GM21723 (cell line): ENCODE data around the gene NKD1.

Source experiments
- ATAC-seq: cut with Tn5 transposase; IDR thresholded peaks from one replicate; pipeline ENCODE4 v1.9.1; 2021; ENCODE audit warnings: mild to moderate bottlenecking, moderate library complexity; ENCODE audit not compliant: unreplicated experiment

The NKD1 gene

DNA sequence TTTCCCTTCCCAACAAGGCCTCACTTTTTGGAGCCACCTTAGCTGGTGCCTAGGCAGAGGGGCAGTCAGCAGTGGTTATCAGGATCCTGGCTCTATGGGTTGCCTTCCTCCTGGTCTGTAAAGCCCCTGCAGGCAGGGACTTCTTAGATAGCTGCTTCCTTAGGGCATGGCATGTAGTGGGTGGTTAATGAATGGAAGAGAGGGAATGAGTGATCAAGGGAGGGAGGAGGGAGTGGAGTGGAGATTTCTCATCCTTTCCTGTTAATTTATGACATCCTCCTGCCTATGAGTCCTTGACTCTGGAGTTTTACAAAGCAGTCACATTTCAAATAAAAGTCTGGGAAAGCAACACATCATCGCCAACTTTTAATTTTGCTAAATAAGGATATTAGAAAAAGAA, 92.2 kb downstream of the NKD1 start:
- no peak for ATAC-seq

GRCh38 chr16:50640919-50641817, 93.0 kb downstream of the NKD1 start:
- no peak for ATAC-seq

- ATAC-seq = no peak
Observed at GRCh38 chr16:50641818-50642187, 93.6 kb downstream of the NKD1 start.

DNA sequence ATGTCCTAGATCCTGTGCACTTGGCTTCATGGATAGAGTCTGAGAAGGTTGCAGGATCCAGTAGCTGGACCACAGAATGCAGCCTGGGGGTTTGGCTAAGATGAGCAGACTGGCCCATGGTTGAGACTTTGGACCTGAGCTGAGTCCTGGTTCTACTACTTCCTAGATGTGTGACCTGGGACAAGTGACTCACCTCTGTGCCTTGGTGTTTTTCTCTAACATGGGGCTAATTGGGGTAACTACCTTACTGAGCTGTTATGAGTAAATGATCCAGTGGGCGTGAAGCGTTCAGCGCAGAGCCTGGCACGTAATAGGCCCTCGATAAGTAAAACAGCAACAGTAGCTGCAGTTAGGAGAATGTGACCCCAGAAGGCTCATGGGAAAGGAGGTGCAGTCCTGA, 94.2 kb downstream of the NKD1 start:
- ATAC-seq = no peak

GRCh38 chr16:50643192-50643591, 95.0 kb downstream of the NKD1 start:
- no peak for ATAC-seq

DNA sequence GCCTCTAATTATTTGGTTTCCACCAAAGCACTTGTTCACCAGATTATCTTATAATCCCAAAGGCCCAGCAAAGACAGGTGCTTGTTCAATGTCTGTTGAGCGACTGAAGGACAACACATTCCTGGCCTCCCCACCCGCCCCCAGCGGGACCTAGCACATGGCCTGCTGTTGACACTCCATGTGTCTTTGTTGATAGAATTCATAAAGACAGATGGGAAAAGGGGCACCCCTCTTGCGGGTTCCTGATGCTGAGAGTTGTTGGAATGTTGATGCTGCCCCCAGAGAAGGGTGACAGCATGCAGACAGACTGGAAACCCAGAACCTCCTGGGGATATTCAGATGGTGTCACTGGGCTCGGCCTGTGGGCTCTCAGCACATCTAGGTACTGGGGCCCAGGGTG, 96.0 kb downstream of the NKD1 start:
- no peak for ATAC-seq

DNA sequence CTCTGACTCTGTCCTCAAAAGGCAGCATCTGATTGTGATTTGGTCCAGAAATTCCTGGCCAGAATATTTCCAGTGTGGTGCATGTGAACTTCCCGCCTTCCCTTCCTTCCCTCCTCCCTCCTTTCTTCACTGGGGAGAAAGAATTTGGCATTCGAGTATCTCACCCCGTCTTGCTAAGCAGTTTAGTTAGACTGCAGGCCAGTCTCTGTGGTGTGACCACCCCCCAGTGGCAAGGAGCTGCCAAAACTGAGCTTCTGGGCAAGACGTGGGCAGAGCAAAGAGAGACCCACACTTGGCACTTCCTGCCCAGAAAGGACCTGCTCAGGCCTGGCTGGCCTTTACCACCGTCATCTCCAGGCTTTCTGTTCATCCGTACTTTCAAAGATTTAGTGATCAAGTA, 96.5 kb downstream of the NKD1 start:
- peak; percentile 52 for ATAC-seq

DNA sequence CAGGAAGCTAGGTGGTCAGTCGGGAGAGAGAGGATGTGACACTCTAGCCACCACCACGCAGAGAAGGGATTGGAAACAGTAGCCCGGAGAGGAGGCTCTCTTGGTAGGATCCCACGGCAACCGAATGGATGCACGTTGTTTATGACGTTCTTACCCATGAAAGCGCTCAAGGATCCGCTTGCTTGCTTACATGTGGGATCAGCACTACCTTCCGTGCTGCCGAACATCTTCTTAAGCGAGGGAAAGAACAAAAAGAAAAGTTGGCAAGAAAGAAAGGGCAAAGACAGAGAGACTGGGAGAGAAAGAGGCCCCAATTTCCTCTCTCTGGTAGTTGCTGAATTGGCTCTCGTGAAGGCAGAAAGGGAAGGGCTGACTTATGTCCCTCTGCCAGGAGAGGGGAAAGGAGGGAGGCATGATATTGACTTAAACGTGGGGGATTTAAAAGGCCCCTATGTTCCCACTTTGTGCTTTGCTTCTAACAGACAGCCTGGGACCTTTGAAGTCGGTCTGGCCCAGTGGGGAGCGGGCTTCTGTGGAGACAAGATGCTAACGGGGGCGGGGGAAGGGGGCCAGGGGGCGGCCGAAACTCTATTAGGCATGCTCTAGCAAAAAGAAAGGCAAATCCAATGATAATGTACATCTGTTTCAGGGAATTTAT, 97.5 kb downstream of the NKD1 start:
- ATAC-seq = no peak

GRCh38 chr16:50646345-50646744, 98.1 kb downstream of the NKD1 start:
- ATAC-seq = no peak

DNA sequence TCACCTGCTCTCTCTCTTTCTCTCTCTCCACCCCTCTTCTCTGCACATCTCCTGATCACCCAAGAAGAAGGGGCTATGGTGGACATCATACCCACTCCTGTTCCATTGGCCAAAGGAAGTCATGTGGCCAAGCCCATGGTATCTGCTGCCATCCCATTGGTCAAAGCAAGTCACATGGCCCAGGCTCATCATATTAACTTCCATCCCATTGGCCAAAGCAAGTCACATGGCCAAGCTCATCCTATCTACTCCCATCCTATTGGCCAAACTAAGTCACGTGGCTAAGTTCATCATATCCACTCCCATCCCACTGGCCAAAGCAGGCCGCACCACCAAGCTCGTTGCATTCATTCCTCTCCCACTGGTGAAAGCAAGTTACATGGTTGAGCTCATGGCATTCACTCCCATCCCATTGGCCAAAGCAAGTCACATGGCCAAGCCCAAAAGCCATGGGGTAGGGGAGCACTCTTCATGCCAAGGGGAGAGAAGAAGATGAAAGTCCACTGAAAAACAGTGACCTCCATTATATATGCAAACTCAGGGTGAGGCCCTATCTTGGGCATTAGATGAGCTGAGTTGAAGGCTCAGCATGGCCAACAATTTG, 103.7 kb downstream of the NKD1 start:
- no peak for ATAC-seq

DNA sequence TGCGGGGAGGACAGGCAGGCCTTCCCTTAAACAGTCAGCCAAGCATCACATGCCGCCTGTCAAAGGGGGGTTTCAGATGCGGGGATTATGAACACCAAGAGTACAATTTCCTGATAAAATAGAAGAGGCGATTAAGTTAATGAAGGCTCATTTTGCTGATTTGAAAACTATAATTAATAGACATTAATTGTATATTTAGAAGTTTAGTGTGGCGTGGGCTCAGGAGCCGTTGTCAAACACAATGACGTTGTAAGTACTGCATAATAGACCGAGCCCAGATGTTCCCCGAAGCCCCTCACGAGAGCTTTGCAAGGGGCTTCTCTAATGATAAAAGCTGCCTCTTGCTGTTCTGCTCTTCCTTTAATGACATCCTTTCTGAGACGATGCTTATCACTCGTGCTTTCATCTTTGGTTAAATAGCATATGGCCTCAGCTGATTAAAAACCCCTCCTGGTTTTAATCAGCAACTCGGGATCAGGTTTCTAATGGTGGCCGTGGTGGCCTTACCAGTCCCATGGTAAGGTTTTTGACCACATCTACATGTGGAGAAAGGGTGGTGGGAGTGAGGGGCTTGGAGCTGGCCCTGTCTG, 104.7 kb downstream of the NKD1 start:
- ATAC-seq = no peak

DNA sequence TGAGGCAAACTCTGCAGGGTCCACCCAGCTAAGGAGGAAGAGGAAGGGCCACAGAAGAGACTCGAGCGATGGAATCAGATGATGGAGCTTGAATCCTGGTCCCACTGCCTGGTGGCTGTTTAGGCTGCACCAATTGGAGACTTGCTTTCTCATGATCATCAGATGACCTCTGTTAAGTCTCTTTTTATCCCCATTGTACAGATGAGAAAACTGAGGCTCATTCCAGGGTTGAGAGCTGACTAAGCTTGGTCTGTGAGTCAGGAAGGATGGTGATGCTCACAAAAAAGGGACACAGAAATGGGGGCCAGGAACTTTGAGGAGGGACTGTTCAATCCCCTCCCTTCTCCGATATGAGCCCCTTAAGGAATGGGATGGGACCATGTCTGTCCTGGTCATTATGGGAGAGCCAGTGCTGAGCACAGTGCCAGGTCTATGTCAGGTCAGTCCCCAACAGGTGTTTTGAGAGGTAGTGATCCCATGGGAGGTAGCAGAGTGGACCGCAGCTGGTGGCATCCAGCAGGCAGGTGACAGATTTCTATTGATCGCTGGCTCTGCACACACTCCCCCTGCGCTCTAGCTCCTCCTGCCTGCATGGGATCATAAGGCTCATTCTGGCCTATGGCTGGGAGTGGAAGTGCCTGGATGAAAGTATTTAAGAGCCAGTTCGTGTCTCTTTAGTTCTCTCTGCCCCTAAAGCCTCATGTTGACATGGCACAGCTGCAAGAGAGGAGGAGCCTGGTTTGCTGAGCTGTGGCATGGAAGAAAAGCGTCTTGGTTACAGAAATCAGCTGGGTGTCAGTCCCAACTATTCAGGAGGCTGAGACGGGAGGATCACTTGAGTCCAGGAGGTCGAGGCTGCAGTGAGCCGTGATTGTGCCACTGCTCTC, 105.7 kb downstream of the NKD1 start:
- no peak for ATAC-seq

DNA sequence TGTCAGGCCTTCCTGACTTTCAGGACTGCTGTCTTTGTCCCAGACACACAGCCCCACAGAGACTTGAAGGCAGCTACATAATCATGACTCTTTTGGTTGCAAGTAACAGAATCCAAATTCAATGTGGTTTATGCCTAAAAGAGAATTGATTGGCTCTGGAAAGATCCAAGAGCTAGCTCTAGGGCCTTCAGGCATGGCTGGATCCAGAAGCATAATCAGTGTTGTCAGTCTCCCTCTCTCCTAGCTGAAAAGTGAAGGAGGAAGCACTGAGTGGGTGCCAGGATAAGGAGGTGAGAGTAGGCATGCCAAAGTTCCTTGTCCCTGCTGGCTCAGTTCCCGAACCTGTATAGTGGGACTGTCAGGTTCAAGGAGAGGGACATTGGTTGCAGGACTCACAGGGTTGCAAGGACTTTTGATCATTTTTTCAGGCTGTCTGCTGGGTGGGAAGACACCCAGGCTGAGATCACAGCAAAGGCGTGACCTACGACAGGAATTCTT, 107.4 kb downstream of the NKD1 start:
- no peak for ATAC-seq

- ATAC-seq = no peak
Observed at GRCh38 chr16:50657241-50657640, 109.0 kb downstream of the NKD1 start.

GRCh38 chr16:50659806-50660205, 111.6 kb downstream of the NKD1 start:
- ATAC-seq = no peak

GRCh38 chr16:50662306-50662940, 114.2 kb downstream of the NKD1 start:
- no peak for ATAC-seq

DNA sequence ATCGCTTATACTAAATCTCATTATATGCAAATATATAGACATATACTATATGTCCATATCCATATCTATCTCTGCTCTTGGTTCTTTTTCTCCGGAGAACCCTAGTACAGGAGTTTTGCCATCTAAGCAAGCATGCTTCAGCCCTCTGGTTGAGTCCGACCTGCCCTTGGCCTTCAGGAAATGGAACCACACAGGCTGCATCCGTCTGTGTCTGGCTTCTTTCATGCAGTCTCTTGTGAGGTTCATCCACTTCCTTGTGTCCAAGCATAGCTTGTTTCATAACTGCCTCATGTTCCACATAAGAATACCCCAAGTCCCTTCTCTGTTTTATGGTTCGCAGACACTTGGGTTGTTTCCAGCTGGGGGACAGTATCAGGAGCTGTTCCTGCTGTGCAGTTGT, 116.1 kb downstream of the NKD1 start:
- ATAC-seq = no peak

GRCh38 chr16:50665128-50665878, 117.1 kb downstream of the NKD1 start:
- peak; percentile 55 for ATAC-seq
